IMR-90 (cell line): ENCODE measurements around the gene ITPR2.

ENCODE experiments used
- CTCF ChIP-seq: conservative IDR thresholded peaks from 2 replicates; pipeline ENCODE4 v1.5.1; 2012; ENCODE audit warnings: mild to moderate bottlenecking, low read depth, low read length, improper control_type of control experiment
- MXI1 ChIP-seq: IDR thresholded peaks from 2 replicates; pipeline ENCODE4 v1.6.1; 2012; ENCODE audit warnings: low read depth, mild to moderate bottlenecking, low read length, moderate library complexity, borderline replicate concordance
- NFE2L2 ChIP-seq: fragments of 150-350 bp; IDR thresholded peaks from 2 replicates; pipeline ENCODE4 v1.6.1; 2016; ENCODE audit warnings: low read depth, mild to moderate bottlenecking, low read length
- POLR2A ChIP-seq: IDR thresholded peaks from 2 replicates; pipeline ENCODE4 v1.6.1; 2012; ENCODE audit warnings: mild to moderate bottlenecking, low read depth, low read length
- RAD21 ChIP-seq: IDR thresholded peaks from 2 replicates; pipeline ENCODE4 v1.6.1; 2012; ENCODE audit warnings: low read length, improper control_type of control experiment
- RFX5 ChIP-seq: IDR thresholded peaks from 2 replicates; pipeline ENCODE4 v1.8.0; 2012; ENCODE audit warnings: low read depth, mild to moderate bottlenecking, low read length, moderate library complexity

DNA sequence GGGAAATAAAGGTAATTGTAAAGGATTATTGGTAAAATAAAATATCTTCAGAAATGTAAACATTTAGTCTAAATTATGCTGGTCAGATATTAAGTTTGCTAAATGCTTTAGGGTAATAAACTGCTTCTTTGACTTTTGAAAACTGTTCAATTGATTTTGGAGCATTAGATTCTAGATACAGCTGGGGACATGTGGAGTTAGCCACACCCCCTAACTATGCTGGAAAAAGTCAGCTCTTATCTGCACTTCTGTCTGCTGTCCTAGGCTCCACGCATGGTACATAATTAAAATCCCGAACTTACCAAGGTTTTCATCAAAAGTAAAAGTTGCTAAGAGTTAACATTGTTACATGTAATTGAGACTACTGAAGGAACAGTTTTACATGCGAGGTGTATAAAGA lies 78.8 kb downstream of the ITPR2 start:
- TF ChIP-seq RAD21 (no peak), RFX5 (no peak), CTCF (no peak), POLR2A (no peak), MXI1 (no peak), NFE2L2 (no peak)
